IMR-90 (cell line): ENCODE data around the gene KAT6B. TPM values are rescaled to one million over a fixed set of nuclear protein-coding genes. Genes with fewer than 3 reads are reported as not detected.

Source experiments
- ATAC-seq: fragments of 200-7000 bp; cut with Tn5 transposase; 2 replicates; pipeline ENCODE4 v1.9.1; 2020; ENCODE audit warnings: low read depth, mild to moderate bottlenecking, moderate library complexity
- BruUV-seq: library from RNA; stranded (reverse); fragments of 400-500 nt; replicated peaks from 2 replicates; lab custom pipeline; 2021; lab: Mats Ljungman, UMichigan
- CTCF ChIA-PET: fragments of 300-600 bp; formaldehyde crosslinking; extraction: SDS; loops from one replicate; lab custom pipeline; 2021; ENCODE audit warnings: antibody characterized with exemption; lab: Yijun Ruan, JAX
- POLR2A ChIA-PET: fragments of 300-600 bp; sonication (Branson Sonifier 250); formaldehyde crosslinking; loops from one replicate; lab custom pipeline; 2022; ENCODE audit warnings: antibody characterized with exemption; ENCODE audit not compliant: unreplicated experiment; lab: Charles Lee
- DNase-seq: peaks from one replicate; pipeline ENCODE4 v3.0.0; 2013
- H2AFZ ChIP-seq: replicated peaks from 2 replicates; pipeline ENCODE3; 2013; ENCODE audit warnings: low read length, mild to moderate bottlenecking; ENCODE audit not compliant: poor library complexity
- H2AK5ac ChIP-seq: 2 replicates; pipeline ENCODE4 v1.6.1; 2013; ENCODE audit warnings: low read depth, low read length, inconsistent platforms
- H2AK9ac ChIP-seq: replicated peaks from 2 replicates; pipeline ENCODE3; 2013; ENCODE audit warnings: mild to moderate bottlenecking, low read depth, low read length, moderate library complexity; ENCODE audit not compliant: poor library complexity
- H2BK120ac ChIP-seq: 2 replicates; pipeline ENCODE4 v1.6.1; 2013; ENCODE audit warnings: low read depth, low read length, inconsistent platforms
- H2BK15ac ChIP-seq: 3 replicates; pipeline ENCODE4 v1.6.1; 2013; ENCODE audit warnings: low read depth, low read length, inconsistent platforms
- H2BK20ac ChIP-seq: 2 replicates; pipeline ENCODE4 v1.6.1; 2013; ENCODE audit warnings: low read depth, mild to moderate bottlenecking, inconsistent platforms, low read length, moderate library complexity
- H2BK5ac ChIP-seq: 2 replicates; pipeline ENCODE4 v1.6.1; 2013; ENCODE audit warnings: mild to moderate bottlenecking, low read depth, low read length, inconsistent platforms; ENCODE audit not compliant: poor library complexity, severe bottlenecking
- H3K14ac ChIP-seq: replicated peaks from 2 replicates; pipeline ENCODE4 v1.6.1; 2013; ENCODE audit warnings: low read depth, low read length, inconsistent platforms
- H3K18ac ChIP-seq: 2 replicates; pipeline ENCODE4 v1.6.1; 2013; ENCODE audit warnings: low read depth, low read length, control low read depth
- H3K23ac ChIP-seq: 2 replicates; pipeline ENCODE4 v1.6.1; 2013; ENCODE audit warnings: low read depth, low read length, inconsistent platforms
- H3K27ac ChIP-seq: 2 replicates; pipeline ENCODE4 v1.5.1; 2013; ENCODE audit warnings: mild to moderate bottlenecking, control low read depth, low read length; ENCODE audit not compliant: insufficient read depth
- H3K27me3 ChIP-seq: 2 replicates; pipeline ENCODE4 v1.6.1; 2013; ENCODE audit warnings: low read length; ENCODE audit not compliant: control insufficient read depth, insufficient read depth
- H3K36me3 ChIP-seq: 2 replicates; pipeline ENCODE4 v1.6.1; 2013; ENCODE audit warnings: low read length, mixed read lengths; ENCODE audit not compliant: control insufficient read depth, insufficient read depth
- H3K4ac ChIP-seq: 2 replicates; pipeline ENCODE4 v1.6.1; 2013; ENCODE audit warnings: low read depth, low read length, inconsistent platforms
- H3K4me1 ChIP-seq: 2 replicates; pipeline ENCODE4 v1.6.1; 2013; ENCODE audit warnings: low read length, mixed read lengths; ENCODE audit not compliant: control insufficient read depth, insufficient read depth
- H3K4me2 ChIP-seq: 2 replicates; pipeline ENCODE4 v1.6.1; 2013; ENCODE audit warnings: low read depth, mild to moderate bottlenecking, control low read depth, low read length, moderate library complexity
- H3K4me3 ChIP-seq: 2 replicates; pipeline ENCODE4 v1.5.1; 2013; ENCODE audit warnings: low read depth, mild to moderate bottlenecking, control low read depth, low read length, moderate library complexity; ENCODE audit not compliant: insufficient read depth
- H3K56ac ChIP-seq: 2 replicates; pipeline ENCODE4 v1.6.1; 2013; ENCODE audit warnings: low read length, inconsistent platforms; ENCODE audit not compliant: insufficient read depth; ENCODE audit errors: extremely low read depth
- H3K79me1 ChIP-seq, 2 experiments: 2 replicates each; pipeline ENCODE4 v1.6.1; 2013; ENCODE audit warnings: low read length in 2 of 2, inconsistent platforms in 1 of 2, low read depth in 1 of 2
- H3K9ac ChIP-seq: 2 replicates; pipeline ENCODE4 v1.6.1; 2013; ENCODE audit warnings: low read depth, low read length, control low read depth
- H3K9me1 ChIP-seq: 2 replicates; pipeline ENCODE4 v1.6.1; 2013; ENCODE audit warnings: low read length, inconsistent platforms; ENCODE audit not compliant: insufficient read depth
- H3K9me3 ChIP-seq: 2 replicates; pipeline ENCODE4 v1.6.1; 2013; ENCODE audit warnings: low read length; ENCODE audit not compliant: control insufficient read depth, insufficient read depth
- H4K20me1 ChIP-seq: 2 replicates; pipeline ENCODE4 v1.6.1; 2013; ENCODE audit warnings: low read length, inconsistent platforms; ENCODE audit not compliant: insufficient read depth
- H4K5ac ChIP-seq: 2 replicates; pipeline ENCODE4 v1.6.1; 2013; ENCODE audit warnings: mild to moderate bottlenecking, low read depth, low read length, control low read depth
- H4K8ac ChIP-seq, 2 experiments: 2 replicates each; pipeline ENCODE4 v1.6.1; 2013; ENCODE audit warnings: low read depth in 2 of 2, low read length in 2 of 2, control low read depth in 1 of 2, inconsistent platforms in 1 of 2
- H4K91ac ChIP-seq: 2 replicates; pipeline ENCODE4 v1.6.1; 2013; ENCODE audit warnings: low read depth, low read length, inconsistent platforms; ENCODE audit not compliant: insufficient read depth
- BHLHE40 ChIP-seq: fragments of 150-350 bp; IDR thresholded peaks from 2 replicates; pipeline ENCODE4 v1.6.1; 2016; ENCODE audit warnings: mild to moderate bottlenecking, low read depth, low read length
- CEBPB ChIP-seq: IDR thresholded peaks from 2 replicates; pipeline ENCODE4 v1.6.1; 2012; ENCODE audit warnings: low read depth, low read length, improper control_type of control experiment
- CHD1 ChIP-seq: IDR thresholded peaks from 2 replicates; pipeline ENCODE4 v1.6.1; 2012; ENCODE audit warnings: low read depth, low read length, improper control_type of control experiment
- FOS ChIP-seq: fragments of 150-350 bp; IDR thresholded peaks from 2 replicates; pipeline ENCODE4 v1.6.1; 2016; ENCODE audit warnings: low read depth, low read length
- MAFK ChIP-seq: IDR thresholded peaks from 2 replicates; pipeline ENCODE4 v1.6.1; 2012; ENCODE audit warnings: low read depth, low read length, improper control_type of control experiment
- MAZ ChIP-seq: IDR thresholded peaks from 2 replicates; pipeline ENCODE4 v1.6.1; 2012; ENCODE audit warnings: low read depth, mild to moderate bottlenecking, low read length, improper control_type of control experiment, moderate library complexity, borderline replicate concordance
- MXI1 ChIP-seq: IDR thresholded peaks from 2 replicates; pipeline ENCODE4 v1.6.1; 2012; ENCODE audit warnings: low read depth, mild to moderate bottlenecking, low read length, moderate library complexity, borderline replicate concordance
- NFE2L2 ChIP-seq: fragments of 150-350 bp; IDR thresholded peaks from 2 replicates; pipeline ENCODE4 v1.6.1; 2016; ENCODE audit warnings: low read depth, mild to moderate bottlenecking, low read length
- POLR2A ChIP-seq: IDR thresholded peaks from 2 replicates; pipeline ENCODE4 v1.6.1; 2012; ENCODE audit warnings: mild to moderate bottlenecking, low read depth, low read length
- RAD21 ChIP-seq: IDR thresholded peaks from 2 replicates; pipeline ENCODE4 v1.6.1; 2012; ENCODE audit warnings: low read length, improper control_type of control experiment
- RCOR1 ChIP-seq: IDR thresholded peaks from 2 replicates; pipeline ENCODE4 v1.6.1; 2012; ENCODE audit warnings: mild to moderate bottlenecking, low read length, improper control_type of control experiment; ENCODE audit not compliant: insufficient replicate concordance
- RFX5 ChIP-seq: IDR thresholded peaks from 2 replicates; pipeline ENCODE4 v1.8.0; 2012; ENCODE audit warnings: low read depth, mild to moderate bottlenecking, low read length, moderate library complexity
- SMC3 ChIP-seq: fragments of 150-350 bp; IDR thresholded peaks from 2 replicates; pipeline ENCODE4 v1.6.1; 2016; ENCODE audit warnings: low read depth, mild to moderate bottlenecking, antibody characterized with exemption, low read length, moderate library complexity
- WGBS, 2 experiments: methylation state at CpG; one replicate each; pipeline versions ENCODE4 v1.1.5 to v1.1.7; 2013; ENCODE audit warnings: missing lambda C conversion rate in 2 of 2; ENCODE audit not compliant: insufficient read length in 1 of 2; ENCODE audit errors: extremely low coverage in 2 of 2; 5-methylcytosine and 5-hydroxymethylcytosine counted together
- dilution Hi-C: fragments of 300-500 bp; cut with HindIII; formaldehyde crosslinking; loops from one replicate; pipeline ENCODE4 v1.14.3; 2018; ENCODE audit warnings: low sequenced_read_pairs; ENCODE audit not compliant: unreplicated experiment
- in situ Hi-C: fragments of 300-500 bp; cut with MboI; formaldehyde crosslinking; loops from 3 replicates; pipeline ENCODE4 v1.14.3; 2019; ENCODE audit warnings: low sequenced_read_pairs, inconsistent platforms, mixed read lengths
- intact Hi-C: fragments of 100-400 bp; cut with micrococcal nuclease; formaldehyde crosslinking; loops from 2 replicates; pipeline ENCODE4 v1.10.0; 2022
- polyA plus RNA-seq, 3 experiments: library from polyadenylated mRNA; depleted of rRNA; stranded (reverse); fragments of >200 nt; gene quantifications; 2 replicates each; pipeline ENCODE4 v1.2.3, GENCODE V29; 2012; ENCODE audit warnings: low replicate concordance in 1 of 3
- total RNA-seq: library from RNA; depleted of rRNA; stranded (reverse); fragments of >200 nt; gene quantifications from 2 replicates; pipeline ENCODE4 v1.2.3, GENCODE V29; 2012
- TF ChIP-seq, protein P1 (sequence below): conservative IDR thresholded peaks from 2 replicates; pipeline ENCODE4 v1.5.1; 2012; ENCODE audit warnings: mild to moderate bottlenecking, low read depth, low read length, improper control_type of control experiment
- TF ChIP-seq, protein P2 (sequence below): fragments of 150-350 bp; IDR thresholded peaks from 2 replicates; pipeline ENCODE4 v1.6.1; 2017; ENCODE audit warnings: mild to moderate bottlenecking, antibody characterized with exemption, low read length, low read depth
- TF ChIP-seq, protein P3 (sequence below): fragments of 150-350 bp; IDR thresholded peaks from 2 replicates; pipeline ENCODE4 v1.6.1; 2016; ENCODE audit warnings: low read depth, mild to moderate bottlenecking, low read length, moderate library complexity, borderline replicate concordance

The KAT6B gene
- total and polyA plus RNA-seq, 2 of the 4 experiments (the other 2 are of a cell fraction): 8.8 to 28.1 TPM

DNA sequence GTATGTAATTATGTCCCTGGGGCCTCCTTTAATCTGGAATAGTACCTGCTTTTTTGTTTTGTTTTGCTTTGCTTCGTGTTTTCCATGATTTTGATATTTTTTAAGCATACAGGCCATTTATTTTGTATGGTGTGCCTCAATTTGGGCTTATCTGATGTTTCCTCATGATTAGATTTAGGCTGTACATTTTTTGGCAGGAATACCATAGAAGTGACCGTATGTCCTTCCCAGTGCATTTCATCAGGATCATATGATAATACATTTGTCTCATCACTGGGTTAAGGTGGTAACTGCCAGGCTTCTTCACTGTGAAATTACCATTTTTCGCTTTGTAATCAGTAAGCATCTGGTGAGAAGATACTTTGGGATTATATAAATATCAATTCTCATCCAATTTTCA lies 167.2 kb downstream of the KAT6B start:
- Histone ChIP-seq H2AFZ (no peak overlapping the region), H3K4me1 (peaks cover 2% of the 10 kb centered on the region), H2BK5ac (no peak overlapping the region), H2BK120ac (no peak overlapping the region), H3K56ac (no peak overlapping the region), H3K4me2 (no peak overlapping the region), H2AK5ac (no peak overlapping the region), H3K4me3 (no peak overlapping the region), H4K5ac (no peak overlapping the region), H4K91ac (no peak overlapping the region), H3K18ac (no peak overlapping the region), H3K79me1 (peaks cover 3 to 15% of the 10 kb centered on the region in 2 experiments; a peak in 2 of 4 replicates), H3K36me3 (peaks cover 22% of the 10 kb centered on the region), H2AK9ac (no peak overlapping the region), H3K27me3 (no peaks in the 10 kb centered on the region), H3K9me3 (no peaks in the 10 kb centered on the region), H3K27ac (no peak overlapping the region), H2BK15ac (no peak overlapping the region), H2BK20ac (no peak overlapping the region), H3K23ac (no peak overlapping the region), H3K9me1 (peaks cover 6% of the 10 kb centered on the region), H3K9ac (no peak overlapping the region), H4K20me1 (no peaks in the 10 kb centered on the region), H3K4ac (no peak overlapping the region), H3K14ac (no peak overlapping the region), H4K8ac (no peak overlapping the region)
- CTCF ChIA-PET: interaction anchor here (1.0 kb wide), 1 partner anchor 8 kb away, joined by 3 read pairs; no protein-coding TSS in a partner anchor
- DNase-seq (no peak), ATAC-seq (no peak)
- WGBS, 2 experiments: no CpG with 5 or more reads among the region's 3 CpGs
- POLR2A ChIA-PET: no interaction called here
- in situ Hi-C loops: no loop called here
- no TSS peak for BruUV-seq
- intact Hi-C loops: no loop called here
- TF ChIP-seq SMC3 (no peak), CHD1 (no peak), RCOR1 (no peak), BHLHE40 (no peak), RFX5 (no peak), NFE2L2 (no peak), FOS (no peak), RAD21 (no peak), POLR2A (no peak), MAZ (no peak), MXI1 (no peak), CEBPB (no peak), MAFK (no peak)
- TF ChIP-seq, protein P1, sequence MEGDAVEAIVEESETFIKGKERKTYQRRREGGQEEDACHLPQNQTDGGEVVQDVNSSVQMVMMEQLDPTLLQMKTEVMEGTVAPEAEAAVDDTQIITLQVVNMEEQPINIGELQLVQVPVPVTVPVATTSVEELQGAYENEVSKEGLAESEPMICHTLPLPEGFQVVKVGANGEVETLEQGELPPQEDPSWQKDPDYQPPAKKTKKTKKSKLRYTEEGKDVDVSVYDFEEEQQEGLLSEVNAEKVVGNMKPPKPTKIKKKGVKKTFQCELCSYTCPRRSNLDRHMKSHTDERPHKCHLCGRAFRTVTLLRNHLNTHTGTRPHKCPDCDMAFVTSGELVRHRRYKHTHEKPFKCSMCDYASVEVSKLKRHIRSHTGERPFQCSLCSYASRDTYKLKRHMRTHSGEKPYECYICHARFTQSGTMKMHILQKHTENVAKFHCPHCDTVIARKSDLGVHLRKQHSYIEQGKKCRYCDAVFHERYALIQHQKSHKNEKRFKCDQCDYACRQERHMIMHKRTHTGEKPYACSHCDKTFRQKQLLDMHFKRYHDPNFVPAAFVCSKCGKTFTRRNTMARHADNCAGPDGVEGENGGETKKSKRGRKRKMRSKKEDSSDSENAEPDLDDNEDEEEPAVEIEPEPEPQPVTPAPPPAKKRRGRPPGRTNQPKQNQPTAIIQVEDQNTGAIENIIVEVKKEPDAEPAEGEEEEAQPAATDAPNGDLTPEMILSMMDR: no peak
- TF ChIP-seq, protein P2, sequence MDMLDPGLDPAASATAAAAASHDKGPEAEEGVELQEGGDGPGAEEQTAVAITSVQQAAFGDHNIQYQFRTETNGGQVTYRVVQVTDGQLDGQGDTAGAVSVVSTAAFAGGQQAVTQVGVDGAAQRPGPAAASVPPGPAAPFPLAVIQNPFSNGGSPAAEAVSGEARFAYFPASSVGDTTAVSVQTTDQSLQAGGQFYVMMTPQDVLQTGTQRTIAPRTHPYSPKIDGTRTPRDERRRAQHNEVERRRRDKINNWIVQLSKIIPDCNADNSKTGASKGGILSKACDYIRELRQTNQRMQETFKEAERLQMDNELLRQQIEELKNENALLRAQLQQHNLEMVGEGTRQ: no peak
- TF ChIP-seq, protein P3, sequence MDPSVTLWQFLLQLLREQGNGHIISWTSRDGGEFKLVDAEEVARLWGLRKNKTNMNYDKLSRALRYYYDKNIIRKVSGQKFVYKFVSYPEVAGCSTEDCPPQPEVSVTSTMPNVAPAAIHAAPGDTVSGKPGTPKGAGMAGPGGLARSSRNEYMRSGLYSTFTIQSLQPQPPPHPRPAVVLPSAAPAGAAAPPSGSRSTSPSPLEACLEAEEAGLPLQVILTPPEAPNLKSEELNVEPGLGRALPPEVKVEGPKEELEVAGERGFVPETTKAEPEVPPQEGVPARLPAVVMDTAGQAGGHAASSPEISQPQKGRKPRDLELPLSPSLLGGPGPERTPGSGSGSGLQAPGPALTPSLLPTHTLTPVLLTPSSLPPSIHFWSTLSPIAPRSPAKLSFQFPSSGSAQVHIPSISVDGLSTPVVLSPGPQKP: no peak
- dilution Hi-C loops: no loop called here
